Nephron progenitor cell (in vitro differentiated cells): ENCODE data around the gene PCSK2.

Experiments used
- DNase-seq: peaks from one replicate; pipeline ENCODE4 v3.0.0; 2021
- H3K27ac Mint-ChIP-seq: 2 replicates; pipeline ENCODE4 v1.8.0; 2021; ENCODE audit warnings: mild to moderate bottlenecking, moderate library complexity, mixed read lengths
- H3K27me3 Mint-ChIP-seq: 2 replicates; pipeline ENCODE4 v1.8.0; 2021; ENCODE audit warnings: mild to moderate bottlenecking, low read depth, mixed read lengths; ENCODE audit not compliant: poor library complexity
- H3K36me3 Mint-ChIP-seq: 2 replicates; pipeline ENCODE4 v1.8.0; 2021; ENCODE audit warnings: low read depth, mixed read lengths
- H3K4me1 Mint-ChIP-seq: 2 replicates; pipeline ENCODE4 v1.8.0; 2021; ENCODE audit warnings: mixed read lengths
- H3K4me3 Mint-ChIP-seq: 2 replicates; pipeline ENCODE4 v1.8.0; 2021; ENCODE audit warnings: mild to moderate bottlenecking, moderate library complexity, mixed read lengths
- H3K9me3 Mint-ChIP-seq: 2 replicates; pipeline ENCODE4 v1.8.0; 2021; ENCODE audit warnings: mild to moderate bottlenecking, moderate library complexity, mixed read lengths
- TF ChIP-seq, protein P1 (sequence below): fragments of 200-600 bp; sonication (generic); IDR thresholded peaks from 2 replicates; pipeline ENCODE4 v1.5.0; 2021; ENCODE audit warnings: antibody characterized with exemption

Gene PCSK2

GRCh38 chr20:17452441-17452840 lies 225.6 kb downstream of the PCSK2 start:
- H3K9me3 Mint-ChIP-seq: no peaks in the 10 kb centered on the region
- no peaks in the 10 kb centered on the region for H3K36me3 Mint-ChIP-seq
- TF ChIP-seq, protein P1, sequence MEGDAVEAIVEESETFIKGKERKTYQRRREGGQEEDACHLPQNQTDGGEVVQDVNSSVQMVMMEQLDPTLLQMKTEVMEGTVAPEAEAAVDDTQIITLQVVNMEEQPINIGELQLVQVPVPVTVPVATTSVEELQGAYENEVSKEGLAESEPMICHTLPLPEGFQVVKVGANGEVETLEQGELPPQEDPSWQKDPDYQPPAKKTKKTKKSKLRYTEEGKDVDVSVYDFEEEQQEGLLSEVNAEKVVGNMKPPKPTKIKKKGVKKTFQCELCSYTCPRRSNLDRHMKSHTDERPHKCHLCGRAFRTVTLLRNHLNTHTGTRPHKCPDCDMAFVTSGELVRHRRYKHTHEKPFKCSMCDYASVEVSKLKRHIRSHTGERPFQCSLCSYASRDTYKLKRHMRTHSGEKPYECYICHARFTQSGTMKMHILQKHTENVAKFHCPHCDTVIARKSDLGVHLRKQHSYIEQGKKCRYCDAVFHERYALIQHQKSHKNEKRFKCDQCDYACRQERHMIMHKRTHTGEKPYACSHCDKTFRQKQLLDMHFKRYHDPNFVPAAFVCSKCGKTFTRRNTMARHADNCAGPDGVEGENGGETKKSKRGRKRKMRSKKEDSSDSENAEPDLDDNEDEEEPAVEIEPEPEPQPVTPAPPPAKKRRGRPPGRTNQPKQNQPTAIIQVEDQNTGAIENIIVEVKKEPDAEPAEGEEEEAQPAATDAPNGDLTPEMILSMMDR: no peak
- H3K4me1 Mint-ChIP-seq: no peaks in the 10 kb centered on the region
- no peak for DNase-seq
- peaks cover 8% of the 10 kb centered on the region for H3K27me3 Mint-ChIP-seq
- no peak overlapping the region for H3K27ac Mint-ChIP-seq
- no peak overlapping the region for H3K4me3 Mint-ChIP-seq

- Mint-ChIP-seq H3K4me3 (no peak overlapping the region), H3K36me3 (no peaks in the 10 kb centered on the region), H3K4me1 (no peaks in the 10 kb centered on the region), H3K9me3 (no peaks in the 10 kb centered on the region), H3K27ac (no peak overlapping the region), H3K27me3 (peaks cover 9% of the 10 kb centered on the region)
- TF ChIP-seq, protein P1: no peak
- no peak for DNase-seq
These were observed 226.8 kb downstream of the PCSK2 start for GRCh38 chr20:17453592-17453991.

DNA sequence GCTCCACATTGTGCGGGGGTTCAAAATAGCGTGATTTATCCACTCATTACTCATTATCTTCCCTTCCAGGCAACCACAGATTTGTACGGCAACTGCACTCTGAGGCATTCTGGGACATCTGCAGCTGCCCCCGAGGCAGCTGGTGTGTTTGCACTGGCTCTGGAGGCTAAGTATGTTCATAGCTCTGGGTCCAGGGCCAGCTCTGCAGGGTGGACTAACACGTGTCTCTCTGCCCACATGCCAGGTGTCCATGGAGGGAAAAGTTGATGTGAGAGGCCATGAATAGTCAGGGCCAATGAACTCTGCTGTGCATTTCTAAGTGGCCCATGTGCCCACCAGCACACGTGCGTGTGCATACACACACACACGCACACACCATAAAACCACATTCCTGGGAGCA lies 229.4 kb downstream of the PCSK2 start:
- no peak for DNase-seq
- H3K36me3 Mint-ChIP-seq: no peaks in the 10 kb centered on the region
- H3K27ac Mint-ChIP-seq: no peak overlapping the region
- H3K27me3 Mint-ChIP-seq: peaks cover 7% of the 10 kb centered on the region
- TF ChIP-seq, protein P1: no peak
- no peak overlapping the region for H3K4me3 Mint-ChIP-seq
- no peaks in the 10 kb centered on the region for H3K4me1 Mint-ChIP-seq
- no peaks in the 10 kb centered on the region for H3K9me3 Mint-ChIP-seq

DNA sequence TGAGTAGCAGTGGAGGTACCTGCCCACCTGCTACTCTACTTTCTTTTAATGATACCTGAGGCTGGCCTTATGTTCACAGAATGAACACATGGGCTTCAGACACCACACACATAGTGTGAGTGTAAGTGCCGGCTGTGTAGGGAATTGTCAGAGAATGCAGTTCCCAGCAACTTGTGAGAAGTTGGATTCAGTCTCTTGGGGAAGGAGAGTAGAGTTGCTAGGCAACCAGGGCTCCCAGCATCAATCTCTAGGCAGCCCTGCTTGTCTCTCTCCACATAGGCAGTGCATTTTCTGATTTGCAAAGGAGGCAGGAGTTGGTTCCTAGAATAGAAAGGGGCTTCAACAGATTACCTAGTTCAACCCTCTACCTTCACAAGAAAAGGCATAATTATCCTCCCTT lies 230.2 kb downstream of the PCSK2 start:
- Mint-ChIP-seq H3K9me3 (no peaks in the 10 kb centered on the region), H3K4me1 (no peaks in the 10 kb centered on the region), H3K36me3 (no peaks in the 10 kb centered on the region), H3K27me3 (peaks cover 7% of the 10 kb centered on the region), H3K4me3 (no peak overlapping the region), H3K27ac (no peak overlapping the region)
- no peak for DNase-seq
- TF ChIP-seq, protein P1: no peak

GRCh38 chr20:17457588-17458190 lies 230.8 kb downstream of the PCSK2 start:
- no peaks in the 10 kb centered on the region for H3K36me3 Mint-ChIP-seq
- no peak overlapping the region for H3K27ac Mint-ChIP-seq
- DNase-seq: no peak
- H3K9me3 Mint-ChIP-seq: no peaks in the 10 kb centered on the region
- peaks cover 7% of the 10 kb centered on the region for H3K27me3 Mint-ChIP-seq
- no peak overlapping the region for H3K4me3 Mint-ChIP-seq
- TF ChIP-seq, protein P1: no peak
- no peaks in the 10 kb centered on the region for H3K4me1 Mint-ChIP-seq

GRCh38 chr20:17460119-17460518 lies 233.3 kb downstream of the PCSK2 start:
- no peaks in the 10 kb centered on the region for H3K36me3 Mint-ChIP-seq
- no peak overlapping the region for H3K4me3 Mint-ChIP-seq
- H3K27ac Mint-ChIP-seq: no peak overlapping the region
- no peaks in the 10 kb centered on the region for H3K9me3 Mint-ChIP-seq
- DNase-seq: no peak
- TF ChIP-seq, protein P1: no peak
- peaks cover 3% of the 10 kb centered on the region for H3K27me3 Mint-ChIP-seq
- no peaks in the 10 kb centered on the region for H3K4me1 Mint-ChIP-seq
